Jurkat, Clone E6-1 (cell line): ENCODE measurements around the gene GREM2.
A peak's percentile ranks its signal among the peaks of the same experiment; 100 is the strongest.

Source experiments
- DNase-seq: peaks from one replicate; pipeline ENCODE4 v3.0.0-alpha.2; 2011; ENCODE audit warnings: low read depth, low spot score
- H3K4me3 ChIP-seq: 2 replicates; pipeline ENCODE4 v1.5.1; 2011; ENCODE audit warnings: mild to moderate bottlenecking, low read length, control low read depth, moderate library complexity

The GREM2 gene

GRCh38 chr1:240613356-240614142, 1.6 kb upstream of the GREM2 start:
- no peak overlapping the region for H3K4me3 ChIP-seq
- DNase-seq: peak; percentile 28

- DNase-seq: no peak
- no peak overlapping the region for H3K4me3 ChIP-seq
Observed at GRCh38 chr1:240612811-240613210, 856 bp upstream of the GREM2 start.

GRCh38 chr1:240611228-240611618, 732 bp downstream of the GREM2 start:
- no peak overlapping the region for H3K4me3 ChIP-seq
- no peak for DNase-seq

- no peak for DNase-seq
- no peak overlapping the region for H3K4me3 ChIP-seq
Observed at GRCh38 chr1:240610636-240611035, 1.3 kb downstream of the GREM2 start.

- no peak for DNase-seq
- H3K4me3 ChIP-seq: no peak overlapping the region
Observed at GRCh38 chr1:240609527-240610060, 2.4 kb downstream of the GREM2 start.

- no peak for DNase-seq
- no peak overlapping the region for H3K4me3 ChIP-seq
Observed at GRCh38 chr1:240608707-240609106, 3.2 kb downstream of the GREM2 start.

GRCh38 chr1:240607006-240607405, 4.9 kb downstream of the GREM2 start:
- no peak overlapping the region for H3K4me3 ChIP-seq
- DNase-seq: no peak

GRCh38 chr1:240602189-240602588, 9.8 kb downstream of the GREM2 start:
- no peak for DNase-seq
- H3K4me3 ChIP-seq: no peak overlapping the region

- no peak for DNase-seq
Observed at GRCh38 chr1:240599830-240600229, 12.1 kb downstream of the GREM2 start.

GRCh38 chr1:240599299-240599698, 12.7 kb downstream of the GREM2 start:
- no peak overlapping the region for H3K4me3 ChIP-seq
- no peak for DNase-seq

More at GRCh38 chr1:240599830-240600229, 12.1 kb downstream of the GREM2 start:
- H3K4me3 ChIP-seq: no peak overlapping the region

GRCh38 chr1:240598216-240599001, 13.5 kb downstream of the GREM2 start:
- no peak overlapping the region for H3K4me3 ChIP-seq
- no peak for DNase-seq

- H3K4me3 ChIP-seq: no peak overlapping the region
- DNase-seq: no peak
Observed at GRCh38 chr1:240597153-240597745, 14.7 kb downstream of the GREM2 start.

- DNase-seq: no peak
- H3K4me3 ChIP-seq: no peak overlapping the region
Observed at GRCh38 chr1:240595476-240595875, 16.5 kb downstream of the GREM2 start.

GRCh38 chr1:240591564-240591963, 20.4 kb downstream of the GREM2 start:
- DNase-seq: no peak
- no peak overlapping the region for H3K4me3 ChIP-seq

GRCh38 chr1:240591078-240591477, 20.9 kb downstream of the GREM2 start:
- no peak for DNase-seq
- no peak overlapping the region for H3K4me3 ChIP-seq

- H3K4me3 ChIP-seq: no peak overlapping the region
- DNase-seq: no peak
Observed at GRCh38 chr1:240589585-240590110, 22.3 kb downstream of the GREM2 start.

- DNase-seq: no peak
- H3K4me3 ChIP-seq: no peak overlapping the region
Observed at GRCh38 chr1:240586006-240586405, 25.9 kb downstream of the GREM2 start.

- no peak for DNase-seq
- no peak overlapping the region for H3K4me3 ChIP-seq
Observed at GRCh38 chr1:240582953-240583352, 29.0 kb downstream of the GREM2 start.

- no peak overlapping the region for H3K4me3 ChIP-seq
- no peak for DNase-seq
Observed at GRCh38 chr1:240579511-240579910, 32.4 kb downstream of the GREM2 start.

- no peak for DNase-seq
- H3K4me3 ChIP-seq: no peak overlapping the region
Observed at GRCh38 chr1:240577095-240577494, 34.9 kb downstream of the GREM2 start.
